ENCODE measurements around the gene TMBIM4.

TMBIM4 gene

GRCh38 chr12:66137937-66138336 is 31.9 kb downstream of the TMBIM4 start:
- no peak for DNase-seq

- DNase-seq, result no peak
Observed at GRCh38 chr12:66132408-66132807, 37.4 kb downstream of the TMBIM4 start.

GRCh38 chr12:66131067-66131688 is 38.6 kb downstream of the TMBIM4 start:
- DNase-seq, result peak; percentile 20

- peak; percentile 93 for DNase-seq
Observed at GRCh38 chr12:66130267-66131066, 39.3 kb downstream of the TMBIM4 start, which contains the start of gene LLPH. LLPH (minus strand) TSS chr12:66130750; CDS start chr12:66129106, 1,644 bp downstream.

- DNase-seq, result no peak
Observed at GRCh38 chr12:66129934-66130266, 39.9 kb downstream of the TMBIM4 start.

GRCh38 chr12:66127650-66128049 is 42.1 kb downstream of the TMBIM4 start:
- DNase-seq, result no peak

- DNase-seq, result no peak
Observed at GRCh38 chr12:66120477-66120876, 49.3 kb downstream of the TMBIM4 start.

GRCh38 chr12:66119870-66120241 is 49.9 kb downstream of the TMBIM4 start:
- DNase-seq, result no peak

GRCh38 chr12:66119229-66119869 is 50.4 kb downstream of the TMBIM4 start:
- no peak for DNase-seq

GRCh38 chr12:66118240-66118891 is 51.4 kb downstream of the TMBIM4 start:
- DNase-seq, result no peak

GRCh38 chr12:66117242-66117641 is 52.6 kb downstream of the TMBIM4 start:
- no peak for DNase-seq

- no peak for DNase-seq
Observed at GRCh38 chr12:66115071-66115600, 54.7 kb downstream of the TMBIM4 start.

GRCh38 chr12:66113471-66113870 is 56.3 kb downstream of the TMBIM4 start:
- no peak for DNase-seq

- no peak for DNase-seq
Observed at GRCh38 chr12:66111605-66112004, 58.2 kb downstream of the TMBIM4 start.

GRCh38 chr12:66109056-66109455 is 60.7 kb downstream of the TMBIM4 start:
- DNase-seq, result no peak

GRCh38 chr12:66108386-66108785 is 61.4 kb downstream of the TMBIM4 start:
- no peak for DNase-seq

GRCh38 chr12:66107451-66107915 is 62.3 kb downstream of the TMBIM4 start:
- peak; percentile 78 for DNase-seq

GRCh38 chr12:66103016-66103913 is 66.5 kb downstream of the TMBIM4 start:
- peak; percentile 3 for DNase-seq

GRCh38 chr12:66092559-66093269 is 77.1 kb downstream of the TMBIM4 start:
- no peak for DNase-seq

GRCh38 chr12:66090157-66090556 is 79.6 kb downstream of the TMBIM4 start:
- DNase-seq, result no peak

- peak; percentile 30 for DNase-seq
Observed at GRCh38 chr12:66087365-66087943, 82.3 kb downstream of the TMBIM4 start.
